MM.1S (cell line): Measurements from ENCODE around the gene TLR2.
A peak's percentile ranks its signal among the peaks of the same experiment; 100 is the strongest.

Experiments used
- DNase-seq: peaks from one replicate; pipeline ENCODE4 v3.0.0-alpha.2; 2015
- H2AFZ ChIP-seq: fragments of 300-600 bp; sonication (generic); 2 replicates; pipeline ENCODE4 v1.6.0; 2016; ENCODE audit warnings: antibody characterized with exemption, low read length
- H3F3A ChIP-seq: fragments of 300-600 bp; sonication (generic); 2 replicates; pipeline ENCODE4 v1.6.1; 2016; ENCODE audit warnings: mild to moderate bottlenecking, antibody characterized with exemption, low read length, moderate library complexity, mixed read lengths; ENCODE audit not compliant: insufficient read depth
- H3K27ac ChIP-seq: fragments of 300-600 bp; sonication (generic); 2 replicates; pipeline ENCODE4 v1.5.1; 2016; ENCODE audit warnings: mild to moderate bottlenecking, low read length
- H3K27me3 ChIP-seq: fragments of 300-600 bp; sonication (generic); replicated peaks from 2 replicates; pipeline ENCODE4 v1.6.0; 2016; ENCODE audit warnings: low read length; ENCODE audit not compliant: insufficient read depth
- H3K36me3 ChIP-seq: fragments of 300-600 bp; sonication (generic); replicated peaks from 2 replicates; pipeline ENCODE4 v1.6.1; 2016; ENCODE audit warnings: mild to moderate bottlenecking, low read length, mixed read lengths; ENCODE audit not compliant: insufficient read depth
- H3K4me1 ChIP-seq: fragments of 300-600 bp; sonication (generic); 2 replicates; pipeline ENCODE4 v1.6.1; 2016; ENCODE audit warnings: low read length, mixed read lengths
- H3K4me2 ChIP-seq: fragments of 300-600 bp; sonication (generic); 2 replicates; pipeline ENCODE4 v1.6.0; 2016; ENCODE audit warnings: low read depth, low read length
- H3K4me3 ChIP-seq: fragments of 300-600 bp; sonication (generic); 2 replicates; pipeline ENCODE4 v1.5.1; 2016; ENCODE audit warnings: low read length, mixed read lengths
- H3K79me2 ChIP-seq: fragments of 300-600 bp; sonication (generic); 2 replicates; pipeline ENCODE4 v1.6.1; 2016; ENCODE audit warnings: mixed run types, low read length, mixed read lengths
- H3K9ac ChIP-seq: fragments of 300-600 bp; sonication (generic); 2 replicates; pipeline ENCODE4 v1.6.1; 2016; ENCODE audit warnings: low read length, mixed read lengths
- H3K9me2 ChIP-seq: fragments of 300-600 bp; sonication (generic); replicated peaks from 2 replicates; pipeline ENCODE4 v1.6.1; 2016; ENCODE audit warnings: mild to moderate bottlenecking, low read length, mixed read lengths; ENCODE audit not compliant: insufficient read depth
- H3K9me3 ChIP-seq: fragments of 300-600 bp; sonication (generic); replicated peaks from 2 replicates; pipeline ENCODE4 v1.6.1; 2016; ENCODE audit warnings: mild to moderate bottlenecking, low read length, mixed read lengths; ENCODE audit not compliant: insufficient read depth
- H4K20me1 ChIP-seq: fragments of 300-600 bp; sonication (generic); 2 replicates; pipeline ENCODE4 v1.6.1; 2016; ENCODE audit warnings: mild to moderate bottlenecking, low read length, moderate library complexity, mixed read lengths; ENCODE audit not compliant: insufficient read depth
- EZH2 ChIP-seq: fragments of 300-600 bp; sonication (generic); optimal IDR thresholded peaks from 2 replicates; pipeline ENCODE3; 2017; ENCODE audit warnings: low read depth, mild to moderate bottlenecking, antibody characterized with exemption, low read length, mixed read lengths
- EZH2phosphoT487 ChIP-seq: fragments of 300-600 bp; sonication (generic); IDR thresholded peaks from 2 replicates; pipeline ENCODE4 v1.6.1; 2018; ENCODE audit warnings: antibody characterized with exemption, low read length
- TF ChIP-seq, protein P1 (sequence below): fragments of 300-600 bp; sonication (generic); IDR thresholded peaks from 2 replicates; pipeline ENCODE4 v1.5.1; 2016; ENCODE audit warnings: antibody characterized with exemption, low read length, mixed read lengths

Gene TLR2

DNA sequence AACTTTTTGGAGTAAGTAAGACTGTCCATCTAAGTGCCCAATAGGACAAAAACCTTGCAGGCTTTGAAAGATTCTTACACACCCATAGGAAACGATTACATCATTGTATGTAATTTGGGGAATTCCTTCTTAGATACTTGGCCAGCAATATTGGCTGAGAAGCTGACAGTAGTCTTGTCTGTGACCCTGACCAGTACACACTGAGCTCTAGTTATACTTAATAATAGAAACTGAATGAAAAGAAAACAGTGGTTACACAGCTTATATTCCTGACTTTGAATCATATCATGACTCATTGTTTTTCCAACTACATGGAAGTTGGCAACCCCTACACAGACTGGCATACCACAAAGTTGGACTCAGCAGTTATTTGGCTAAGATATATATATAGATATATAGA lies 7.1 kb upstream of the TLR2 start:
- Histone ChIP-seq H3K79me2 (no peaks in the 10 kb centered on the region), H3K4me2 (no peak overlapping the region), H3K27me3 (no peaks in the 10 kb centered on the region), H4K20me1 (no peaks in the 10 kb centered on the region), H3F3A (no peaks in the 10 kb centered on the region), H3K4me3 (no peak overlapping the region), H3K9me2 (no peaks in the 10 kb centered on the region), H3K36me3 (no peaks in the 10 kb centered on the region), H2AFZ (no peak overlapping the region), H3K4me1 (no peaks in the 10 kb centered on the region), H3K27ac (no peak overlapping the region), H3K9ac (no peak overlapping the region), H3K9me3 (no peaks in the 10 kb centered on the region)
- TF ChIP-seq EZH2 = no peak
- TF ChIP-seq, protein P1, sequence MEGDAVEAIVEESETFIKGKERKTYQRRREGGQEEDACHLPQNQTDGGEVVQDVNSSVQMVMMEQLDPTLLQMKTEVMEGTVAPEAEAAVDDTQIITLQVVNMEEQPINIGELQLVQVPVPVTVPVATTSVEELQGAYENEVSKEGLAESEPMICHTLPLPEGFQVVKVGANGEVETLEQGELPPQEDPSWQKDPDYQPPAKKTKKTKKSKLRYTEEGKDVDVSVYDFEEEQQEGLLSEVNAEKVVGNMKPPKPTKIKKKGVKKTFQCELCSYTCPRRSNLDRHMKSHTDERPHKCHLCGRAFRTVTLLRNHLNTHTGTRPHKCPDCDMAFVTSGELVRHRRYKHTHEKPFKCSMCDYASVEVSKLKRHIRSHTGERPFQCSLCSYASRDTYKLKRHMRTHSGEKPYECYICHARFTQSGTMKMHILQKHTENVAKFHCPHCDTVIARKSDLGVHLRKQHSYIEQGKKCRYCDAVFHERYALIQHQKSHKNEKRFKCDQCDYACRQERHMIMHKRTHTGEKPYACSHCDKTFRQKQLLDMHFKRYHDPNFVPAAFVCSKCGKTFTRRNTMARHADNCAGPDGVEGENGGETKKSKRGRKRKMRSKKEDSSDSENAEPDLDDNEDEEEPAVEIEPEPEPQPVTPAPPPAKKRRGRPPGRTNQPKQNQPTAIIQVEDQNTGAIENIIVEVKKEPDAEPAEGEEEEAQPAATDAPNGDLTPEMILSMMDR = no peak
- no peak for TF ChIP-seq EZH2phosphoT487
- no peak for DNase-seq

DNA sequence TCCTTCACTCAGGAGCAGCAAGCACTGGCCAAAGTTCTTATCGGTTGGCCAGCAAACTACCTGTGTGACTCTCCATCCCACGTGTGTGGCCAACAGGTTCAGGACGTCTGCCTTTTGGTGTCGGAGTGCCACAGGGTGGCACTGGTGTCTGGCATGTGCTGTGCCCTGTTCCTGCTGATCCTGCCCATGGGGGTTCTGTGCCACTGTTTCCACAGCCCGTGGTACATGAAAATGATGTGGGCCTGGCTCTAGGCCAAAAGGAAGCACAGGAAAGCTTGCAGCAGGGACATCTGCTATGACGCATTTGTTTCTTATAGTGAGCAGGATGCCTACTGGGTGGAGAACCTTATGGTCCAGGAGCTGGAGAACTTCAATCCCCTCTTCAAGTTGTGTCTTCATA lies 4.6 kb upstream of the TLR2 start:
- Histone ChIP-seq H3K4me1 (no peaks in the 10 kb centered on the region), H3K36me3 (no peaks in the 10 kb centered on the region), H2AFZ (no peak overlapping the region), H3K4me2 (no peak overlapping the region), H3F3A (no peaks in the 10 kb centered on the region), H3K27ac (no peak overlapping the region), H3K79me2 (no peaks in the 10 kb centered on the region), H4K20me1 (no peaks in the 10 kb centered on the region), H3K4me3 (no peak overlapping the region), H3K27me3 (no peaks in the 10 kb centered on the region; the same call in 1 of the 2 replicates), H3K9ac (no peak overlapping the region), H3K9me3 (no peaks in the 10 kb centered on the region), H3K9me2 (no peaks in the 10 kb centered on the region)
- DNase-seq = no peak
- TF ChIP-seq, protein P1 = no peak

DNA sequence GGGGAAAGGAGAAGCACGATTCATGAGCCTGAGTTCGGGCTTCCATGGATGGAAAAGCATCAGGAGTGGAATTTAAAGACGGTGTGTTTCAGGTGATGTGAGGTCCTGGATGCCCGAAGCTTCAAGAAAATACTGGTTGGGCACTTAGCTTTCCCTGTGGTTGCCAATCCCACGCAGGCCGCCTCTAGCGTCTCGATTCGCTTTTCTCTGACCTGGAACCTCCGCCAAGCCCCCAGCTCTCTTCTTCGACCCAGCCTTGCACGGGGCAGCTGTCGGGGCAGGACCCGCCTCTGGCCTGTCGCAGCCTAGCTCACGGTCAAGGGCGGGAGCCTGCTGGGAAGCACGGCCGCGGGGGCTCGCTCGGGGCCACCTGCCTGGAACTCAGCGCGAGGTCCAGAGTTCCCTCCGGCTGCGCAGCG lies 308 bp upstream of the TLR2 start:
- no peaks in the 10 kb centered on the region for H3F3A ChIP-seq
- H3K9ac ChIP-seq = no peak overlapping the region
- no peaks in the 10 kb centered on the region for H3K4me1 ChIP-seq
- TF ChIP-seq, protein P1 = no peak
- no peak for TF ChIP-seq EZH2phosphoT487
- H3K27ac ChIP-seq = no peak overlapping the region
- H2AFZ ChIP-seq = no peak overlapping the region
- no peaks in the 10 kb centered on the region for H3K9me2 ChIP-seq
- H3K9me3 ChIP-seq = no peaks in the 10 kb centered on the region
- H3K79me2 ChIP-seq = no peaks in the 10 kb centered on the region
- DNase-seq = no peak
- H3K4me2 ChIP-seq = peak overlapping the region; percentile 65
- peak overlapping the region; percentile 48; the same call in 1 of the 2 replicates for H3K4me3 ChIP-seq
- H3K27me3 ChIP-seq = no peaks in the 10 kb centered on the region; the same call in none of the 2 replicates
- no peaks in the 10 kb centered on the region for H4K20me1 ChIP-seq
- no peaks in the 10 kb centered on the region for H3K36me3 ChIP-seq

DNA sequence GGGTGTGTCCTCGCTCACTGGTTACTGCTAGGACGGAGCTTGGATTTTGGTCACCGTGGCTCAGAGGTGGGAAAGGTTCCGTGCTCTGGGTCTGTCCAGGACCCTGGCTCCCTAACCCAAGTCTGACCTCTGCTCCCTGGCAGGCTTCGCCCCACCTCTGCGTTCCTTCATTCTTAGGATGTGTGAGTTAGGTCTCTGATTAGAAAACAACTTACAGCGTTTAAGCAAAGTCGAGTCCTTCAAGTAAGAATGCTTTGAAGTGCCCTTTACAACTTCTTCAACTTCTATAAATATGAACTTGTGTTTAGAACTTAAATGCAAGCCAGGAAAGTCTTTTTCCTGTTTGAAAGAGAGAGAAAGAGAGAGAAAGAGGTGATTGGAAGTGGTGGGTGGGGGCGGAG lies 891 bp downstream of the TLR2 start:
- Histone ChIP-seq H3F3A (no peaks in the 10 kb centered on the region), H3K9me3 (no peaks in the 10 kb centered on the region), H3K4me2 (no peak overlapping the region), H3K4me3 (no peak overlapping the region), H4K20me1 (no peaks in the 10 kb centered on the region), H3K4me1 (no peaks in the 10 kb centered on the region), H3K9me2 (no peaks in the 10 kb centered on the region), H2AFZ (no peak overlapping the region), H3K27me3 (no peaks in the 10 kb centered on the region; the same call in none of the 2 replicates), H3K79me2 (no peaks in the 10 kb centered on the region), H3K36me3 (no peaks in the 10 kb centered on the region), H3K9ac (no peak overlapping the region), H3K27ac (no peak overlapping the region)
- TF ChIP-seq, protein P1 = no peak
- TF ChIP-seq EZH2 = no peak
- no peak for TF ChIP-seq EZH2phosphoT487
- DNase-seq = no peak
